ENCODE data around the gene RNF182.
A peak's percentile ranks its signal among the peaks of the same experiment; 100 is the strongest.
"Not testable (repeated sequence)": the region's sequence is repeated elsewhere in the genome, so short reads cannot be mapped to it uniquely, and the experiment has no call there.

RNF182 gene

GRCh38 chr6:13917141-13917540 lies 7.6 kb upstream of the RNF182 start:
- DNase-seq (ENCODE audit: low spot score): no peak

DNA sequence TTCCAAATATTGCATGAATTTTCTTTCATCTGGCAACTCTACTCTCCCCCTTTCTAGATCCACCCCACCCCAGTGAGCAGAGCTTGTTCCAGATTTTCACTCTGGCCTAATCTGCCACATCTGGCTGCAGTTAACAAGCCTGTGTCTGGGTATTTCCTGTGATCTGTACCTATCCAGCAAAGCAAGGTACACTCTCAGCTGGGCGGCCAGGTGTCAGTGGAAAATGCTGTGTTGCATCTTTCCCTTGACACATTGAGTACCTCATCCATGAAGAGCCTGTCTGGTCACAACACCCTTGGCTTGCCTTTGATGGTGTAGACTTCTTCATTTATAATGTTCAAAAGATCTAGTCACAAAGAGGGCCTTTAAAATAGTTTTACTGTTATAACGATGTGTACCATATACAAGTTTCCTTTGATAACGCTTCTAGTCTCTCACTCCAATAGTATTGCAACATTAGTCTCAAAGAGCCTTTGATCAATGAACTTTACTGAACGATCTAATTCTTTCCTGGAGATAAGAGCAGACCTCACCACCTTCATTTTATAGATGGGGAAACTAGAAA lies 6.0 kb upstream of the RNF182 start:
- DNase-seq (ENCODE audit: low spot score): no peak

DNA sequence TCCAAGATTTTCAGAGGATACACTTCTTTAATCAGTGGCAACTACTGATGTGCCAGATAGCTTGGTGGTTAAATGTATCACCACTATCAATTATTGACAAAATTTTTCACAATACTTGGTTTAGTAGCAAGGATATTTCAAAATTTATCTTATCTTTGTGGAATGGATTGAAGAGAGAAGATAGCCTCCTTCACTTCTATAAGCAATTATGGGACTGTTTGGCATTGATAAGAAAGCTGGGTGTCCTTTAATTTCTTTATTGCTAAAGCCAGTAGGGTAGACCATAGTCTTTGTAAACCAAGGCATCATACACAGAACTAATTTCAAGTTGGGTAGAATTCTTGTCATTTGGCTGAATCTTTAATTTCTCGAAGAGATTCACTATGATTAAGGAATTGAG lies 4.9 kb upstream of the RNF182 start:
- no peak for DNase-seq (ENCODE audit: low spot score)

DNA sequence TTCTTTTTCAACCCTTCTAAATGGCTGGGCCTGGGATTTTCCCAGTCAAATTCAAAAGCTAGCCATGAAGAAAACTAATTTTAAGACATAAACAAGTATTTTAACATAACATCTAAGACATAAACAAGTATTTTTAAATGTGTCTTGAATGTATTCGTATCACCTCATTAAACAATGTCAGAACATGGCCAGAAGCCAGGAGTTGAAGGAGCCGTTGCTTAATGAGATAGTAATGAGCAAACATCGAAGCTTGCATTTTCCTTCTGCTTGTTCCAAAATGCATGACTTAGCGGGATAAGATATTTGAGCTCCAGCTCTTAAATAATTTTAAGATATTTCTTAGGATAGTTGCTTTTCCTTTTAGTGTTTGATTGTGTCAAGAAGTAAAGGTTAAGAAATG lies 4.2 kb upstream of the RNF182 start:
- DNase-seq (ENCODE audit: low spot score): no peak

DNA sequence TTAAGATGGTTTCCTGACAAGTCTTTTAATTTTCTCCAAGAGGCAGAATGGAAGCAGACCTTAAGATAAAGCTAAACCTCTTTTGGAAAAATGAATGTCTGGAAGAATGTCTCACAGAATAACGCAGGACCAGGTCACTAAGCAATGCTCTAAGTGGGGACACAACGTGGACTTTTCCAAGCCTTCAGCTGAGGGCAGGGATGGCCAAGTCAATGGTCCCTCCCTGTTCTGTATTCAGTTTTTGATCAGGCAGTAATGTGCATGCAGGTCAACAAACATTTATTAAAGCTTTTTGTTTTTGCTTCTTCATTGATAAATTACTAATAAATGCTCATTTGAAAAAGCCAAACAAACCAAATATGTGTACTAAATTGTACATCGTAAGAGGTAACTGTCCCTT lies 2.0 kb upstream of the RNF182 start:
- DNase-seq (ENCODE audit: low spot score): no peak

DNA sequence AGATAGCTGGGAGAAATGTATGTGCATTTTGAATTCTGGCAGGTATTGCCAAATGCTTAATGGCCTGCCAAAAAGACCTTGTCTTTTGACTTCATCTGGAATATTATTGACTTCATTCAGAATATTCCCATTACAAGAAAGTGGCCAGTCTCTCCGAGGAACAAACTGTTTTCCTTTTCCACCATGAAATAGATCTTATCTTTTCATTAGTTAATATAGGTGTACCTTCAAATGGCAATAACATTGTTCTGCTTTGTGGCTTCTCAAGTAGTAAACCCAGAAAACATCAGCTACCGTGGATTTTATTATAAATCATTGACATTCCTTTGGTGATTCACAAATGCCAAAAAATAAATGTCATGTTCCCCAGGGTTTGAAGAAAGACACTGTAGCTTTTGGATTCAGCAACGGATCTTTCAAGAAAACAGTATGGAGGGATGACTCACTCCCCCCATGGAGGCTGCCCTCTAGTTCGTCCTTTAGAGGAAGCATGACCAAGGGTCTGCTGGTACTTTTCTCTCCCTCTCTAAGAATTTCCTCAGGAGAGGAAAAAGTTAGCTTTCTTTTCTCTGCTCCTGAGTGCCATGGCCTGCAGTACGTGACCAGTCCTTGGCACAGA lies 1.1 kb upstream of the RNF182 start:
- DNase-seq (ENCODE audit: low spot score): peak; percentile 68

DNA sequence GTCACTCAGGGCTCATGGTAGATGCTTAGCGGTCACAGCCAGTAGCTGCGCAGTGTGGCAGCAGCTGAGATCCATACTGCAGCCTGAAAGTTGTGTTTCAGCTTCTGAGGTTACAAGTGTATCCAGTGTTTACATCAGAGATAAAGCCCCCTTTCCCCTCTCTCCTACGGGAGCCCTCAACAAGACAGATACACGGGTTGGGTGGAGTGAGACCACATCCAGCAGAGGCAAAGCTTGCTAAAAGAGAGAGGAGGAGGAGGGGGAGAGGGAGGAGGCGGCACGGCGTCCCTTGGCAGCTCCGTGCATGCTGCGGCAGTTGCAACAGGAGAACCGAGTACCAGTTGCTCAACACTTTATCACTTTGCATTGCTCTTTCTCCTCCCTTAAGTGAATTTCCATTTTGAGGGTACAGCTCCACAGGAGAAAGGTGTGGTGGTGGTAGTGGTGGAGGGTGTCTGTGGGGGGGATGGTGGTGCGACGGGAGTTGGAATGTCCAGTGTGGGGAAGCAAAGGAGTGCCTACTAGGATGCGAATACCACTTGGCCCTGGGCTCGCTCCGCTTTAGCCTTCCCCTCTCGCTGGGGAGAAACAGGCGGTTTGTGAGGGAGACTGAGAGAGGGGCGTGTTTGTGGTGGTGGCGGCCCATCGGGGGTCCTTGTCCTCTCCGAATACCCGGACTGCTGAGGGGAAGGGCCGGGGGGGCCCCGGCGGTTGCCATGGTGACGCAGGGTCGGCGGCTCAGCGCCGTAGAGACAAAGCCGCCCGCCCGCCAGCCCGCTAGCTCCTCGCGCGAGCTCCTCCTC lies 405 bp upstream of the RNF182 start:
- peak; percentile 48 for DNase-seq (ENCODE audit: low spot score)

GRCh38 chr6:13926378-13926777 lies 1.6 kb downstream of the RNF182 start:
- DNase-seq (ENCODE audit: low spot score): no peak

GRCh38 chr6:13927203-13927602 lies 2.5 kb downstream of the RNF182 start:
- no peak for DNase-seq (ENCODE audit: low spot score)

DNA sequence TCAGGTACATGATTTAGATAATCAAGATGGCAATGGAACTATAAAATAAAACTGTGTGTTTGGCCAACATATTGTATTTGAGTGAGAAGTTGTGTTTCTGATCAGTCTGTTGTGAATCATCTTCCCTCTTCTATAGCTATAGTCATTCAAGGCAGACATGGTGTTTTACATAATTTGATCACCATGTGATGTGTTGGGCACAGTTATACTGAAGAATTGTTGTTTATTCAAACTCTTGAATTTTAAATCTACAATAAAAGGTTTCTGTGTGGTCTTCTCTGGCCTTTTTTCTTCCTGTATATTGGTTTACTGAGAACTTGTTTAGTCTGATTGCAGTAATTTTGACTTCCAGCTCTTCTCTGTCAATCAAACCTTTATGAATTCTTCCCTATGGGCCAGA lies 4.4 kb downstream of the RNF182 start:
- DNase-seq (ENCODE audit: low spot score): no peak

DNA sequence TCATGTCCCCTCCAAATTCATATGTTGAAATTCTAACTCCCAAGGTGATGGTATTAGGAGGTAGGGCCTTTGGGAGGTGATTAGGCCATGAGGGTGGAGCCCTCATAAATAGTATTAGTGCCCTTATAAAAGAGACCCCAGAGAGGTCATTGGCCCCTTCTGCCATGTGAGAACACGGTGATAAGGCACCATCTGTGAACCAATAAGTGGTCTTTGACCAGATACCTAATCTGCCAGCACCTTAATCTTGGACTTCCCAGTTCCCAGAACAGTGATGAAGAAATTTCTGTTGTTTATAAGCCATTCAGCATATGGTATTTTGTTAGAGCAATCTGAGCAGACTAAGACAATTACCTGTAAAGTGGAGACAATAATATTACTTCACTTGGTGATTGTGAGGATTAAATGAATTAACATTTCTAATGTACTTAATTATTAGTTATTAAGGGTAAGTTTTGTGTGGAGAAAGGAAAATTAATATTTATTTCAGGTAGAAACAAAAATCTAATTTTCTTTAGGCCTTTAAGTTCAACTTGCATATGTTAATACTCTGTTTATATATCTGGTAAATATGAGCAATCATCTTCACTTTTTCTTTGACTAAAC lies 7.1 kb downstream of the RNF182 start:
- DNase-seq (ENCODE audit: low spot score): no peak

DNA sequence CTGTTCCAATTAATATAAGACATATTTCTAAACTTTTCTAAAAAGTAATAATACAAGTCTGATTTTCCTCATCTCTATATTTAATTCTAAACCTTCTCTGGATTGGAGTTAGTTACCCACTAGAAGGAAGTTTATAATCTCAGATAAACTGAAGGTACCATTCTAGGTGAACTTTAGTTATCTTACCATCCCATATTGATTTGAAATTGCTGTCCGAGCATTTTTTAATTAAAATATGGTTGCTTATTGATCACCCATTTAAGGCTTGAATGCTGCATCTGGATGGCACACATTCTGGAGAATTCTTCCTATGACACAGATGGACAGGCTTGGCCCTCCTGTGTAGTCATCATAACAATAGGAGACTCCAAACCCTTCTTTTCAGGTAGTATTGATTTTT lies 8.0 kb downstream of the RNF182 start:
- no peak for DNase-seq (ENCODE audit: low spot score)

DNA sequence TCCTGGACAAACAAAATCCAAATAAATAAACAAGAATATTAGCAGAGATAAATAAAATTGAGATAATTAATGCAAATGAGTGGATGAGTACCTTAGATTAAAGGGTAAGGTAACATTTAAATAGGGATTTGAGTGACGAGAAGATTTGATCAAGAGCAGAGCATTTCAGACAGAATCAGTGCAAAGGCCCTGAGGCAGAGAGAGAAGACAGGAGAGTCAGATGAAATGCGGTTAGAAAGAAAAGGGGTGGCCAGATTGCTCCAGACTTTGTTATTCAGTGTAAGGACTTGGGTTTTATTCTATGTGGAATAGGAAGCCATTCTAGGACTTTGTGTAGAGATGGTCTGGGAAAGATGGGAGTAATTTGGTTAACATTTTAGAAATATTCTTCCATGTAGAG lies 10.0 kb downstream of the RNF182 start:
- DNase-seq (ENCODE audit: low spot score): no peak

- no peak for DNase-seq (ENCODE audit: low spot score)
Measured at GRCh38 chr6:13935190-13935880, 10.6 kb downstream of the RNF182 start.

GRCh38 chr6:13935881-13936261 lies 11.1 kb downstream of the RNF182 start:
- DNase-seq (ENCODE audit: low spot score): not testable (repeated sequence)

GRCh38 chr6:13941902-13942301 lies 17.1 kb downstream of the RNF182 start:
- no peak for DNase-seq (ENCODE audit: low spot score)

DNA sequence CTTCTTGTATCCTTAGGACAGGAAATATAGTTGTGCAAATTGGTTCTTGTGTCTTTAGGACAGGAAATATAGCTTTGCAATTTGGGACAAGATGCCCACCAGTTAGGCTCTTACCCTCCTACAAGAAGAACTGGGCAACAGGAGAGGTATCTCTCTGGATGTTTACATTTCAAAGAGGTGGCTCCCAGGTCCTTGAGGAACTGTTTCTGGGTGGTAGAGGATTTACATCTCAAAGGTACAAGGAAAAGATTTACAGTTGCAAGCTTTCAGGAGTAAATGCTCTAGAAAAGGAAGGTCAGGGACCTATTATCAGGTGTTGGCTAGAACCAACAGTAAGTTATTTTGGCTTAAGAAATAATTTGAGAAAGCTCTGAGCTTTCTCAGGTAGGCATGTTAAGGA lies 19.2 kb downstream of the RNF182 start:
- no peak for DNase-seq (ENCODE audit: low spot score)

DNA sequence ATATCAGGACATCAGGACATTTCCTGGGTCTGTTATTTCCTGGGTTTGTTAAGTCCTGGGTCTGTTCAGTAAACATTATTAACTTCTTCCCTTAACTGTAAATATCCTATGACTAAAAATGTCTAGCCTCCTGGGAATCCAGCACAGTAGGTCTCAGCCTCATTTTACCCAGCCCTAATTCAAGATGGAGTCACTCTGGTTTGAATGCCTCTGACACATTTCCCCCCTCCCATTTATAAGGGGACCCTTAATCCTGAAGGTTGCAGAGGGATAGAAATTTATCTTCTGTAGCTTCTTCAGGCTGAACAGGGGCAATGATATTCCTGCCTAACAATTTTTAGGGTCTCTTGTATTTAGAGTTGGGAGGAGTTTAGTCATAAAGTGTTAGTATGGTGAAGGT lies 21.8 kb downstream of the RNF182 start:
- DNase-seq (ENCODE audit: low spot score): no peak

GRCh38 chr6:13947611-13948178 lies 22.9 kb downstream of the RNF182 start:
- no peak for DNase-seq (ENCODE audit: low spot score)

- DNase-seq (ENCODE audit: low spot score): no peak
Measured at GRCh38 chr6:13952101-13952500, 27.3 kb downstream of the RNF182 start.

DNA sequence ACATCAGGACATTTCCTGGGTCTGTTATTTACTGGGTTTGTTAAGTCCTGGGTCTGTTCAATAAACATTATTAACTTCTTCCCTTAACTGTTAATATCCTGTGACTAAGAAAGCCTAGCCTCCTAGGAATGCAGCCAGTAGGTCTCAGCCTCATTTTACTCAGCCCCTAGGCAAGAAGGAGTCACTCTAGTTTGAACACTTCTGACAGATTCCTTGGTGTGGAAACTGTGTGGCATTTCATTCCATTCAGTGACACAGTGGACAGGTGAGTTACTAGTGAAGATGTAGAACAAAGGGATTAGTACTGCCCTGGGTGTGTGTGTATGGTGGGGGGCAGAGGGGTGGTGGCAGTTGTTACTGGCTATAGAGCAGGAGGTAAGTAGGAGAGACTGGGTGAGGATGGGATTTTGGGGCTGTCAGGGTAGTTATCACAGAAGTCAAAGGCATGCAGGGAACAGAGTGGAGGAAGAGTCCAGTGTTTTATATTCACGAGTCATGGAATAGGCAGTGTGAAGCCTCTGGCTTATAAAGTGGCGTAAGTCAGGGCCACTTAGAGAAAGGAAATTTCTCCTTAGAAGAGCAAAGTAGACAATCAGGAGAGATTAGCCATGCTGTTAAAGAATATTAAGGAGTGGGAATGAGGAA lies 28.4 kb downstream of the RNF182 start:
- DNase-seq (ENCODE audit: low spot score): no peak
